IMR-90 (cell line): ENCODE results near the gene LPCAT2. TPM values are rescaled to one million over a fixed set of nuclear protein-coding genes. Genes with fewer than 3 reads are reported as not detected.

Experiments
- ATAC-seq: fragments of 200-7000 bp; cut with Tn5 transposase; 2 replicates; pipeline ENCODE4 v1.9.1; 2020; ENCODE audit warnings: low read depth, mild to moderate bottlenecking, moderate library complexity
- BruUV-seq: library from RNA; stranded (reverse); fragments of 400-500 nt; replicated peaks from 2 replicates; lab custom pipeline; 2021; lab: Mats Ljungman, UMichigan
- CTCF ChIA-PET: fragments of 300-600 bp; formaldehyde crosslinking; extraction: SDS; loops from one replicate; lab custom pipeline; 2021; ENCODE audit warnings: antibody characterized with exemption; lab: Yijun Ruan, JAX
- POLR2A ChIA-PET: fragments of 300-600 bp; sonication (Branson Sonifier 250); formaldehyde crosslinking; loops from one replicate; lab custom pipeline; 2022; ENCODE audit warnings: antibody characterized with exemption; ENCODE audit not compliant: unreplicated experiment; lab: Charles Lee
- DNase-seq: peaks from one replicate; pipeline ENCODE4 v3.0.0; 2013
- H2AFZ ChIP-seq: replicated peaks from 2 replicates; pipeline ENCODE3; 2013; ENCODE audit warnings: low read length, mild to moderate bottlenecking; ENCODE audit not compliant: poor library complexity
- H2AK5ac ChIP-seq: 2 replicates; pipeline ENCODE4 v1.6.1; 2013; ENCODE audit warnings: low read depth, low read length, inconsistent platforms
- H2AK9ac ChIP-seq: replicated peaks from 2 replicates; pipeline ENCODE3; 2013; ENCODE audit warnings: mild to moderate bottlenecking, low read depth, low read length, moderate library complexity; ENCODE audit not compliant: poor library complexity
- H2BK120ac ChIP-seq: 2 replicates; pipeline ENCODE4 v1.6.1; 2013; ENCODE audit warnings: low read depth, low read length, inconsistent platforms
- H2BK15ac ChIP-seq: 3 replicates; pipeline ENCODE4 v1.6.1; 2013; ENCODE audit warnings: low read depth, low read length, inconsistent platforms
- H2BK20ac ChIP-seq: 2 replicates; pipeline ENCODE4 v1.6.1; 2013; ENCODE audit warnings: low read depth, mild to moderate bottlenecking, inconsistent platforms, low read length, moderate library complexity
- H2BK5ac ChIP-seq: 2 replicates; pipeline ENCODE4 v1.6.1; 2013; ENCODE audit warnings: mild to moderate bottlenecking, low read depth, low read length, inconsistent platforms; ENCODE audit not compliant: poor library complexity, severe bottlenecking
- H3K14ac ChIP-seq: replicated peaks from 2 replicates; pipeline ENCODE4 v1.6.1; 2013; ENCODE audit warnings: low read depth, low read length, inconsistent platforms
- H3K18ac ChIP-seq: 2 replicates; pipeline ENCODE4 v1.6.1; 2013; ENCODE audit warnings: low read depth, low read length, control low read depth
- H3K23ac ChIP-seq: 2 replicates; pipeline ENCODE4 v1.6.1; 2013; ENCODE audit warnings: low read depth, low read length, inconsistent platforms
- H3K27ac ChIP-seq: 2 replicates; pipeline ENCODE4 v1.5.1; 2013; ENCODE audit warnings: mild to moderate bottlenecking, control low read depth, low read length; ENCODE audit not compliant: insufficient read depth
- H3K27me3 ChIP-seq: 2 replicates; pipeline ENCODE4 v1.6.1; 2013; ENCODE audit warnings: low read length; ENCODE audit not compliant: control insufficient read depth, insufficient read depth
- H3K36me3 ChIP-seq: 2 replicates; pipeline ENCODE4 v1.6.1; 2013; ENCODE audit warnings: low read length, mixed read lengths; ENCODE audit not compliant: control insufficient read depth, insufficient read depth
- H3K4ac ChIP-seq: 2 replicates; pipeline ENCODE4 v1.6.1; 2013; ENCODE audit warnings: low read depth, low read length, inconsistent platforms
- H3K4me1 ChIP-seq: 2 replicates; pipeline ENCODE4 v1.6.1; 2013; ENCODE audit warnings: low read length, mixed read lengths; ENCODE audit not compliant: control insufficient read depth, insufficient read depth
- H3K4me2 ChIP-seq: 2 replicates; pipeline ENCODE4 v1.6.1; 2013; ENCODE audit warnings: low read depth, mild to moderate bottlenecking, control low read depth, low read length, moderate library complexity
- H3K4me3 ChIP-seq: 2 replicates; pipeline ENCODE4 v1.5.1; 2013; ENCODE audit warnings: low read depth, mild to moderate bottlenecking, control low read depth, low read length, moderate library complexity; ENCODE audit not compliant: insufficient read depth
- H3K56ac ChIP-seq: 2 replicates; pipeline ENCODE4 v1.6.1; 2013; ENCODE audit warnings: low read length, inconsistent platforms; ENCODE audit not compliant: insufficient read depth; ENCODE audit errors: extremely low read depth
- H3K79me1 ChIP-seq, 2 experiments: 2 replicates each; pipeline ENCODE4 v1.6.1; 2013; ENCODE audit warnings: low read length in 2 of 2, inconsistent platforms in 1 of 2, low read depth in 1 of 2
- H3K9ac ChIP-seq: 2 replicates; pipeline ENCODE4 v1.6.1; 2013; ENCODE audit warnings: low read depth, low read length, control low read depth
- H3K9me1 ChIP-seq: 2 replicates; pipeline ENCODE4 v1.6.1; 2013; ENCODE audit warnings: low read length, inconsistent platforms; ENCODE audit not compliant: insufficient read depth
- H3K9me3 ChIP-seq: 2 replicates; pipeline ENCODE4 v1.6.1; 2013; ENCODE audit warnings: low read length; ENCODE audit not compliant: control insufficient read depth, insufficient read depth
- H4K20me1 ChIP-seq: 2 replicates; pipeline ENCODE4 v1.6.1; 2013; ENCODE audit warnings: low read length, inconsistent platforms; ENCODE audit not compliant: insufficient read depth
- H4K5ac ChIP-seq: 2 replicates; pipeline ENCODE4 v1.6.1; 2013; ENCODE audit warnings: mild to moderate bottlenecking, low read depth, low read length, control low read depth
- H4K8ac ChIP-seq, 2 experiments: 2 replicates each; pipeline ENCODE4 v1.6.1; 2013; ENCODE audit warnings: low read depth in 2 of 2, low read length in 2 of 2, control low read depth in 1 of 2, inconsistent platforms in 1 of 2
- H4K91ac ChIP-seq: 2 replicates; pipeline ENCODE4 v1.6.1; 2013; ENCODE audit warnings: low read depth, low read length, inconsistent platforms; ENCODE audit not compliant: insufficient read depth
- BHLHE40 ChIP-seq: fragments of 150-350 bp; IDR thresholded peaks from 2 replicates; pipeline ENCODE4 v1.6.1; 2016; ENCODE audit warnings: mild to moderate bottlenecking, low read depth, low read length
- CEBPB ChIP-seq: IDR thresholded peaks from 2 replicates; pipeline ENCODE4 v1.6.1; 2012; ENCODE audit warnings: low read depth, low read length, improper control_type of control experiment
- CHD1 ChIP-seq: IDR thresholded peaks from 2 replicates; pipeline ENCODE4 v1.6.1; 2012; ENCODE audit warnings: low read depth, low read length, improper control_type of control experiment
- FOS ChIP-seq: fragments of 150-350 bp; IDR thresholded peaks from 2 replicates; pipeline ENCODE4 v1.6.1; 2016; ENCODE audit warnings: low read depth, low read length
- MAFK ChIP-seq: IDR thresholded peaks from 2 replicates; pipeline ENCODE4 v1.6.1; 2012; ENCODE audit warnings: low read depth, low read length, improper control_type of control experiment
- MAZ ChIP-seq: IDR thresholded peaks from 2 replicates; pipeline ENCODE4 v1.6.1; 2012; ENCODE audit warnings: low read depth, mild to moderate bottlenecking, low read length, improper control_type of control experiment, moderate library complexity, borderline replicate concordance
- MXI1 ChIP-seq: IDR thresholded peaks from 2 replicates; pipeline ENCODE4 v1.6.1; 2012; ENCODE audit warnings: low read depth, mild to moderate bottlenecking, low read length, moderate library complexity, borderline replicate concordance
- NFE2L2 ChIP-seq: fragments of 150-350 bp; IDR thresholded peaks from 2 replicates; pipeline ENCODE4 v1.6.1; 2016; ENCODE audit warnings: low read depth, mild to moderate bottlenecking, low read length
- POLR2A ChIP-seq: IDR thresholded peaks from 2 replicates; pipeline ENCODE4 v1.6.1; 2012; ENCODE audit warnings: mild to moderate bottlenecking, low read depth, low read length
- RAD21 ChIP-seq: IDR thresholded peaks from 2 replicates; pipeline ENCODE4 v1.6.1; 2012; ENCODE audit warnings: low read length, improper control_type of control experiment
- RCOR1 ChIP-seq: IDR thresholded peaks from 2 replicates; pipeline ENCODE4 v1.6.1; 2012; ENCODE audit warnings: mild to moderate bottlenecking, low read length, improper control_type of control experiment; ENCODE audit not compliant: insufficient replicate concordance
- RFX5 ChIP-seq: IDR thresholded peaks from 2 replicates; pipeline ENCODE4 v1.8.0; 2012; ENCODE audit warnings: low read depth, mild to moderate bottlenecking, low read length, moderate library complexity
- SMC3 ChIP-seq: fragments of 150-350 bp; IDR thresholded peaks from 2 replicates; pipeline ENCODE4 v1.6.1; 2016; ENCODE audit warnings: low read depth, mild to moderate bottlenecking, antibody characterized with exemption, low read length, moderate library complexity
- USF2 ChIP-seq: fragments of 150-350 bp; IDR thresholded peaks from 2 replicates; pipeline ENCODE4 v1.6.1; 2017; ENCODE audit warnings: mild to moderate bottlenecking, antibody characterized with exemption, low read length, low read depth
- WGBS, 2 experiments: methylation state at CpG; one replicate each; pipeline versions ENCODE4 v1.1.5 to v1.1.7; 2013; ENCODE audit warnings: missing lambda C conversion rate in 2 of 2; ENCODE audit not compliant: insufficient read length in 1 of 2; ENCODE audit errors: extremely low coverage in 2 of 2; 5-methylcytosine and 5-hydroxymethylcytosine counted together
- dilution Hi-C: fragments of 300-500 bp; cut with HindIII; formaldehyde crosslinking; loops from one replicate; pipeline ENCODE4 v1.14.3; 2018; ENCODE audit warnings: low sequenced_read_pairs; ENCODE audit not compliant: unreplicated experiment
- in situ Hi-C: fragments of 300-500 bp; cut with MboI; formaldehyde crosslinking; loops from 3 replicates; pipeline ENCODE4 v1.14.3; 2019; ENCODE audit warnings: low sequenced_read_pairs, inconsistent platforms, mixed read lengths
- intact Hi-C: fragments of 100-400 bp; cut with micrococcal nuclease; formaldehyde crosslinking; loops from 2 replicates; pipeline ENCODE4 v1.10.0; 2022
- polyA plus RNA-seq, 3 experiments: library from polyadenylated mRNA; depleted of rRNA; stranded (reverse); fragments of >200 nt; gene quantifications; 2 replicates each; pipeline ENCODE4 v1.2.3, GENCODE V29; 2012; ENCODE audit warnings: low replicate concordance in 1 of 3
- total RNA-seq: library from RNA; depleted of rRNA; stranded (reverse); fragments of >200 nt; gene quantifications from 2 replicates; pipeline ENCODE4 v1.2.3, GENCODE V29; 2012
- TF ChIP-seq, protein P1 (sequence below): fragments of 150-350 bp; IDR thresholded peaks from 2 replicates; pipeline ENCODE4 v1.6.1; 2016; ENCODE audit warnings: low read depth, mild to moderate bottlenecking, low read length, moderate library complexity, borderline replicate concordance
- TF ChIP-seq, protein P2 (sequence below): conservative IDR thresholded peaks from 2 replicates; pipeline ENCODE4 v1.5.1; 2012; ENCODE audit warnings: mild to moderate bottlenecking, low read depth, low read length, improper control_type of control experiment

The LPCAT2 gene
- total and polyA plus RNA-seq, 2 of the 4 experiments (the other 2 are of a cell fraction): 8.6 to 8.7 TPM

DNA sequence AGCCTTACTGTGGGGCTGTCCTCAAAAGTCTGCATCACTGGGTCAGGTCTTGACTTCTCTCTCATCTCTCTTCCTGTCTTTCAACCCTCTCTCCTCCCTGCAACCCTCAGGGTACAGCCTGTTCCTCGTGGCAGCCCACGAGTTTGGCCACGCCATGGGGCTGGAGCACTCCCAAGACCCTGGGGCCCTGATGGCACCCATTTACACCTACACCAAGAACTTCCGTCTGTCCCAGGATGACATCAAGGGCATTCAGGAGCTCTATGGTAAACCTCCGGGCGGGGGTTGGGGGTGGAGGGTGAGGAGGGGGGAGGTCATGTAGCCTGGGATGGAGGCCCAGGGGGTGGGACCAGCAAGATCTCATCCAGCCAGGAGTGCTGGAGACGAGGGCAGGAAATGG is 17.2 kb upstream of the LPCAT2 start:
- peaks cover 16% of the 10 kb centered on the region for H3K4me1 ChIP-seq
- DNase-seq: no peak
- no peak overlapping the region for H3K4ac ChIP-seq
- no peak overlapping the region for H2BK5ac ChIP-seq
- no peak overlapping the region for H3K4me3 ChIP-seq
- ChIA-PET POLR2A (no interaction called here), CTCF (no interaction called here)
- no peak overlapping the region for H2AK5ac ChIP-seq
- H3K9ac ChIP-seq: no peak overlapping the region
- no peak overlapping the region for H3K56ac ChIP-seq
- no peak overlapping the region for H2BK15ac ChIP-seq
- ATAC-seq: no peak
- H4K5ac ChIP-seq: no peak overlapping the region
- H3K27me3 ChIP-seq: no peaks in the 10 kb centered on the region
- BruUV-seq: no TSS peak
- H2BK20ac ChIP-seq: no peak overlapping the region
- H3K18ac ChIP-seq: no peak overlapping the region
- intact Hi-C loops (no loop called here), in situ Hi-C loops (loop anchor here (25.0 kb wide), 1 partner anchor 871 kb away; no protein-coding TSS in a partner anchor), dilution Hi-C loops (no loop called here)
- H4K8ac ChIP-seq: no peak overlapping the region
- H3K9me1 ChIP-seq: peaks cover 12% of the 10 kb centered on the region
- no peak overlapping the region for H3K14ac ChIP-seq
- H3K4me2 ChIP-seq: no peak overlapping the region
- H3K23ac ChIP-seq: no peak overlapping the region
- no peak overlapping the region for H3K27ac ChIP-seq
- H2BK120ac ChIP-seq: no peak overlapping the region
- no CpG with 5 or more reads among the region's 7 CpGs for WGBS, 2 experiments
- H2AK9ac ChIP-seq: no peak overlapping the region
- H3K79me1 ChIP-seq: peaks cover 0 to 5% of the 10 kb centered on the region in 2 experiments; a peak in 1 of 4 replicates
- H4K91ac ChIP-seq: no peak overlapping the region
- H3K9me3 ChIP-seq: no peaks in the 10 kb centered on the region
- H2AFZ ChIP-seq: no peak overlapping the region
- TF ChIP-seq RAD21: no peak
- no peak for TF ChIP-seq SMC3
- no peak for TF ChIP-seq RFX5
- TF ChIP-seq FOS: no peak
- no peak for TF ChIP-seq BHLHE40
- no peak for TF ChIP-seq MXI1
- TF ChIP-seq RCOR1: no peak
- no peak for TF ChIP-seq MAFK
- TF ChIP-seq USF2: no peak
- TF ChIP-seq CEBPB: no peak
- TF ChIP-seq, protein P1, sequence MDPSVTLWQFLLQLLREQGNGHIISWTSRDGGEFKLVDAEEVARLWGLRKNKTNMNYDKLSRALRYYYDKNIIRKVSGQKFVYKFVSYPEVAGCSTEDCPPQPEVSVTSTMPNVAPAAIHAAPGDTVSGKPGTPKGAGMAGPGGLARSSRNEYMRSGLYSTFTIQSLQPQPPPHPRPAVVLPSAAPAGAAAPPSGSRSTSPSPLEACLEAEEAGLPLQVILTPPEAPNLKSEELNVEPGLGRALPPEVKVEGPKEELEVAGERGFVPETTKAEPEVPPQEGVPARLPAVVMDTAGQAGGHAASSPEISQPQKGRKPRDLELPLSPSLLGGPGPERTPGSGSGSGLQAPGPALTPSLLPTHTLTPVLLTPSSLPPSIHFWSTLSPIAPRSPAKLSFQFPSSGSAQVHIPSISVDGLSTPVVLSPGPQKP: no peak
- no peak for TF ChIP-seq POLR2A
- no peak for TF ChIP-seq CHD1
- TF ChIP-seq, protein P2, sequence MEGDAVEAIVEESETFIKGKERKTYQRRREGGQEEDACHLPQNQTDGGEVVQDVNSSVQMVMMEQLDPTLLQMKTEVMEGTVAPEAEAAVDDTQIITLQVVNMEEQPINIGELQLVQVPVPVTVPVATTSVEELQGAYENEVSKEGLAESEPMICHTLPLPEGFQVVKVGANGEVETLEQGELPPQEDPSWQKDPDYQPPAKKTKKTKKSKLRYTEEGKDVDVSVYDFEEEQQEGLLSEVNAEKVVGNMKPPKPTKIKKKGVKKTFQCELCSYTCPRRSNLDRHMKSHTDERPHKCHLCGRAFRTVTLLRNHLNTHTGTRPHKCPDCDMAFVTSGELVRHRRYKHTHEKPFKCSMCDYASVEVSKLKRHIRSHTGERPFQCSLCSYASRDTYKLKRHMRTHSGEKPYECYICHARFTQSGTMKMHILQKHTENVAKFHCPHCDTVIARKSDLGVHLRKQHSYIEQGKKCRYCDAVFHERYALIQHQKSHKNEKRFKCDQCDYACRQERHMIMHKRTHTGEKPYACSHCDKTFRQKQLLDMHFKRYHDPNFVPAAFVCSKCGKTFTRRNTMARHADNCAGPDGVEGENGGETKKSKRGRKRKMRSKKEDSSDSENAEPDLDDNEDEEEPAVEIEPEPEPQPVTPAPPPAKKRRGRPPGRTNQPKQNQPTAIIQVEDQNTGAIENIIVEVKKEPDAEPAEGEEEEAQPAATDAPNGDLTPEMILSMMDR: no peak
- TF ChIP-seq MAZ: no peak
- no peak for TF ChIP-seq NFE2L2
- peaks cover 77% of the 10 kb centered on the region for H3K36me3 ChIP-seq
- H4K20me1 ChIP-seq: peaks cover 9% of the 10 kb centered on the region; the same call in 1 of the 2 replicates
